ENCODE measurements around the gene CD34. TPM values are rescaled to one million over a fixed set of nuclear protein-coding genes. Genes with fewer than 3 reads are reported as not detected.

Gene CD34
- total RNA-seq, 4 donors from 2014 or later, result 65.6 to 85.9 (median 75.5) TPM

GRCh38 chr1:207903767-207904166 lies 7.2 kb downstream of the CD34 start:
- TF ChIP-seq CTCF (IDR thresholded peaks at IDR 0.05; ENCODE audit: low read depth), result no peak

- TF ChIP-seq CTCF (IDR thresholded peaks at IDR 0.05; ENCODE audit: low read depth), result no peak
These were observed 7.9 kb downstream of the CD34 start for GRCh38 chr1:207903053-207903452.

- no peak for TF ChIP-seq CTCF (IDR thresholded peaks at IDR 0.05; ENCODE audit: low read depth)
These were observed 8.4 kb downstream of the CD34 start for GRCh38 chr1:207902566-207902965.

GRCh38 chr1:207901041-207901653 lies 9.8 kb downstream of the CD34 start:
- TF ChIP-seq CTCF (IDR thresholded peaks at IDR 0.05; ENCODE audit: low read depth), result no peak

- TF ChIP-seq CTCF (IDR thresholded peaks at IDR 0.05; ENCODE audit: low read depth), result no peak
These were observed 12.1 kb downstream of the CD34 start for GRCh38 chr1:207898836-207899235.

GRCh38 chr1:207898260-207898659 lies 12.7 kb downstream of the CD34 start:
- TF ChIP-seq CTCF (IDR thresholded peaks at IDR 0.05; ENCODE audit: low read depth), result no peak

GRCh38 chr1:207897188-207897587 lies 13.7 kb downstream of the CD34 start:
- TF ChIP-seq CTCF (IDR thresholded peaks at IDR 0.05; ENCODE audit: low read depth), result no peak
